ENCODE data around the gene TRPV2.
A peak's percentile ranks its signal among the peaks of the same experiment; 100 is the strongest.
"Not testable (repeated sequence)": the region's sequence is repeated elsewhere in the genome, so short reads cannot be mapped to it uniquely, and the experiment has no call there.

Gene TRPV2

GRCh38 chr17:16440354-16440753 lies 25.0 kb downstream of the TRPV2 start:
- H3K4me1 Mint-ChIP-seq, result peaks cover 36% of the 10 kb centered on the region
- peak overlapping the region; percentile 100 for H3K27ac Mint-ChIP-seq
- H3K9me3 Mint-ChIP-seq, H3K27me3 Mint-ChIP-seq: not testable (repeated sequence)
- H3K4me3 Mint-ChIP-seq, result peak overlapping the region; percentile 100
- H3K36me3 Mint-ChIP-seq, result peaks cover 32% of the 10 kb centered on the region

GRCh38 chr17:16440901-16441629 lies 25.7 kb downstream of the TRPV2 start:
- Mint-ChIP-seq H3K27ac (peak overlapping the region; percentile 68), H3K36me3 (peaks cover 32% of the 10 kb centered on the region), H3K4me3 (peak overlapping the region; percentile 100), H3K4me1 (peaks cover 36% of the 10 kb centered on the region), H3K27me3 (no peaks in the 10 kb centered on the region), H3K9me3 (no peaks in the 10 kb centered on the region)

- no peaks in the 10 kb centered on the region for H3K27me3 Mint-ChIP-seq
- peaks cover 40% of the 10 kb centered on the region for H3K4me1 Mint-ChIP-seq
- H3K36me3 Mint-ChIP-seq, result peaks cover 34% of the 10 kb centered on the region
- peak overlapping the region; percentile 100 for H3K4me3 Mint-ChIP-seq
- H3K27ac Mint-ChIP-seq, result peak overlapping the region; percentile 85
- no peaks in the 10 kb centered on the region for H3K9me3 Mint-ChIP-seq
These were observed 26.8 kb downstream of the TRPV2 start for GRCh38 chr17:16442141-16442540.

- Mint-ChIP-seq H3K4me1 (peaks cover 40% of the 10 kb centered on the region), H3K27ac (peak overlapping the region; percentile 85), H3K36me3 (peaks cover 34% of the 10 kb centered on the region), H3K27me3 (no peaks in the 10 kb centered on the region), H3K9me3 (no peaks in the 10 kb centered on the region), H3K4me3 (peak overlapping the region; percentile 100)
These were observed 27.5 kb downstream of the TRPV2 start for GRCh38 chr17:16442594-16443510.

GRCh38 chr17:16443511-16444257 lies 28.3 kb downstream of the TRPV2 start:
- no peaks in the 10 kb centered on the region for H3K27me3 Mint-ChIP-seq
- H3K4me1 Mint-ChIP-seq, result peaks cover 40% of the 10 kb centered on the region
- peaks cover 34% of the 10 kb centered on the region for H3K36me3 Mint-ChIP-seq
- H3K27ac Mint-ChIP-seq, result peak overlapping the region; percentile 85
- H3K9me3 Mint-ChIP-seq, result no peaks in the 10 kb centered on the region
- H3K4me3 Mint-ChIP-seq, result no peak overlapping the region

- Mint-ChIP-seq H3K4me1 (peaks cover 41% of the 10 kb centered on the region), H3K27ac (peak overlapping the region; percentile 55), H3K27me3 (no peaks in the 10 kb centered on the region), H3K9me3 (no peaks in the 10 kb centered on the region), H3K36me3 (peaks cover 31% of the 10 kb centered on the region), H3K4me3 (no peak overlapping the region)
These were observed 29.0 kb downstream of the TRPV2 start for GRCh38 chr17:16444258-16444886.

GRCh38 chr17:16446338-16446983 lies 31.1 kb downstream of the TRPV2 start:
- H3K27ac Mint-ChIP-seq, result peak overlapping the region; percentile 86
- H3K36me3 Mint-ChIP-seq, result peaks cover 14% of the 10 kb centered on the region

GRCh38 chr17:16447676-16448075 lies 32.3 kb downstream of the TRPV2 start:
- H3K4me1 Mint-ChIP-seq, result peaks cover 21% of the 10 kb centered on the region
- no peaks in the 10 kb centered on the region for H3K9me3 Mint-ChIP-seq
- H3K4me3 Mint-ChIP-seq, result no peak overlapping the region
- H3K27me3 Mint-ChIP-seq, result no peaks in the 10 kb centered on the region
- peak overlapping the region; percentile 35 for H3K27ac Mint-ChIP-seq
- peaks cover 5% of the 10 kb centered on the region for H3K36me3 Mint-ChIP-seq

More at GRCh38 chr17:16446338-16446983, 31.1 kb downstream of the TRPV2 start:
- Mint-ChIP-seq H3K4me1 (peaks cover 31% of the 10 kb centered on the region), H3K27me3 (no peaks in the 10 kb centered on the region), H3K9me3 (no peaks in the 10 kb centered on the region), H3K4me3 (no peak overlapping the region)

GRCh38 chr17:16448490-16448889 lies 33.1 kb downstream of the TRPV2 start:
- H3K4me3 Mint-ChIP-seq, result no peak overlapping the region
- H3K27me3 Mint-ChIP-seq, result no peaks in the 10 kb centered on the region
- peaks cover 5% of the 10 kb centered on the region for H3K36me3 Mint-ChIP-seq
- H3K9me3 Mint-ChIP-seq, result no peaks in the 10 kb centered on the region
- no peak overlapping the region for H3K27ac Mint-ChIP-seq
- peaks cover 19% of the 10 kb centered on the region for H3K4me1 Mint-ChIP-seq

GRCh38 chr17:16449121-16449570 lies 33.8 kb downstream of the TRPV2 start:
- no peak overlapping the region for H3K27ac Mint-ChIP-seq
- H3K4me1 Mint-ChIP-seq, result peaks cover 23% of the 10 kb centered on the region
- no peak overlapping the region for H3K4me3 Mint-ChIP-seq
- H3K9me3 Mint-ChIP-seq, result no peaks in the 10 kb centered on the region
- H3K27me3 Mint-ChIP-seq, result no peaks in the 10 kb centered on the region
- peaks cover 4% of the 10 kb centered on the region for H3K36me3 Mint-ChIP-seq

GRCh38 chr17:16450028-16450427 lies 34.7 kb downstream of the TRPV2 start:
- Mint-ChIP-seq H3K9me3 (no peaks in the 10 kb centered on the region), H3K36me3 (peaks cover 2% of the 10 kb centered on the region), H3K4me1 (peaks cover 23% of the 10 kb centered on the region), H3K27ac (no peak overlapping the region), H3K4me3 (no peak overlapping the region), H3K27me3 (no peaks in the 10 kb centered on the region)

- not testable (repeated sequence) for H3K27me3 Mint-ChIP-seq, H3K27ac Mint-ChIP-seq
These were observed 36.9 kb downstream of the TRPV2 start for GRCh38 chr17:16452268-16452667.

GRCh38 chr17:16453493-16453851 lies 38.1 kb downstream of the TRPV2 start:
- Mint-ChIP-seq H3K27ac (no peak overlapping the region), H3K4me1 (peaks cover 13% of the 10 kb centered on the region), H3K36me3 (no peaks in the 10 kb centered on the region), H3K9me3 (no peaks in the 10 kb centered on the region), H3K27me3 (no peaks in the 10 kb centered on the region), H3K4me3 (no peak overlapping the region)

More at GRCh38 chr17:16452268-16452667, 36.9 kb downstream of the TRPV2 start:
- H3K4me1 Mint-ChIP-seq, result peaks cover 19% of the 10 kb centered on the region
- H3K36me3 Mint-ChIP-seq, H3K4me3 Mint-ChIP-seq, H3K9me3 Mint-ChIP-seq: not testable (repeated sequence)

GRCh38 chr17:16455997-16456741 lies 40.8 kb downstream of the TRPV2 start:
- Mint-ChIP-seq H3K36me3 (no peaks in the 10 kb centered on the region), H3K27me3 (no peaks in the 10 kb centered on the region), H3K4me3 (no peak overlapping the region), H3K9me3 (no peaks in the 10 kb centered on the region), H3K27ac (no peak overlapping the region), H3K4me1 (peaks cover 7% of the 10 kb centered on the region)

Measured in activated naive CD4-positive, alpha-beta T cell treated with anti-CD3 and anti-CD28 coated beads, Interleukin-2, amount 50 U/mL, for 24 hours (primary cell).